Smooth muscle cell (in vitro differentiated cells): Measurements from ENCODE around the gene HSPA2. TPM values are rescaled to one million over a fixed set of nuclear protein-coding genes. Genes with fewer than 3 reads are reported as not detected.

Source experiments
- DNase-seq: peaks from one replicate; lab custom pipeline; 2025; ENCODE audit not compliant: unreplicated experiment; lab: John Stamatoyannopoulos, UW
- H2AFZ ChIP-seq: fragments of 200-600 bp; sonication (generic); 2 replicates; pipeline ENCODE4 v1.6.0; 2016; ENCODE audit warnings: antibody characterized with exemption, low read depth, mild to moderate bottlenecking
- H3F3A ChIP-seq: fragments of 200-600 bp; sonication (generic); 2 replicates; pipeline ENCODE4 v1.6.0; 2017; ENCODE audit warnings: antibody characterized with exemption, low read depth
- H3K27ac ChIP-seq: fragments of 200-600 bp; sonication (generic); 2 replicates; pipeline ENCODE4 v1.5.1; 2016; ENCODE audit warnings: low read depth, mild to moderate bottlenecking
- H3K27me3 ChIP-seq: fragments of 200-600 bp; sonication (generic); 2 replicates; pipeline ENCODE4 v1.6.1; 2016; ENCODE audit warnings: low read depth, mild to moderate bottlenecking
- H3K36me3 ChIP-seq: fragments of 200-600 bp; sonication (generic); 2 replicates; pipeline ENCODE4 v1.5.1; 2016; ENCODE audit warnings: low read depth
- H3K4me1 ChIP-seq: fragments of 200-600 bp; sonication (generic); 2 replicates; pipeline ENCODE4 v1.5.1; 2016; ENCODE audit warnings: low read depth
- H3K4me2 ChIP-seq: fragments of 200-600 bp; sonication (generic); 2 replicates; pipeline ENCODE4 v1.6.0; 2016; ENCODE audit warnings: mild to moderate bottlenecking
- H3K4me3 ChIP-seq: fragments of 200-600 bp; sonication (generic); 2 replicates; pipeline ENCODE4 v1.5.1; 2016; ENCODE audit warnings: mild to moderate bottlenecking
- H3K79me2 ChIP-seq: fragments of 200-600 bp; sonication (generic); 2 replicates; pipeline ENCODE4 v1.6.0; 2016; ENCODE audit warnings: low read depth, mild to moderate bottlenecking
- H3K9ac ChIP-seq: fragments of 200-600 bp; sonication (generic); 2 replicates; pipeline ENCODE4 v1.6.0; 2016; ENCODE audit warnings: low read depth
- H3K9me3 ChIP-seq: fragments of 200-600 bp; sonication (generic); replicated peaks from 2 replicates; pipeline ENCODE4 v1.5.1; 2016; ENCODE audit warnings: low read depth
- H4K20me1 ChIP-seq: fragments of 200-600 bp; sonication (generic); 2 replicates; pipeline ENCODE4 v1.6.0; 2016; ENCODE audit warnings: low read depth
- CTCF ChIP-seq: fragments of 200-600 bp; sonication (generic); IDR thresholded peaks from 2 replicates; pipeline ENCODE4 v1.5.1; 2017; ENCODE audit warnings: borderline replicate concordance, mild to moderate bottlenecking, antibody characterized with exemption; ENCODE audit not compliant: insufficient read depth, poor library complexity, severe bottlenecking
- WGBS: methylation state at CpG from one replicate; pipeline ENCODE4 v1.1.7; 2016; ENCODE audit warnings: low lambda C conversion rate; 5-methylcytosine and 5-hydroxymethylcytosine counted together
- polyA plus RNA-seq: library from polyadenylated mRNA; unstranded; fragments of >200 nt; fragmentation: Nextera tagmentation; extraction: Ambion mirVana; gene quantifications from 2 replicates; pipeline ENCODE4 v1.2.1, GENCODE V29; 2016
- total RNA-seq: library from RNA; depleted of rRNA; stranded (reverse); fragments of >200 nt; gene quantifications from 2 replicates; pipeline ENCODE4 v1.2.3, GENCODE V29; 2014

HSPA2 gene
- total and polyA plus RNA-seq, 2 experiments from 2014 or later: 3.4 to 5.2 TPM

GRCh38 chr14:64502456-64502855, 38.1 kb upstream of the HSPA2 start:
- Histone ChIP-seq H3K4me1 (peaks cover 29% of the 10 kb centered on the region), H3K36me3 (no peaks in the 10 kb centered on the region), H3K4me3 (peak overlapping the region; percentile 95), H4K20me1 (peaks cover 23% of the 10 kb centered on the region), H3K9me3 (no peaks in the 10 kb centered on the region), H3K27ac (peak overlapping the region; percentile 100), H3K79me2 (peaks cover 64% of the 10 kb centered on the region), H3F3A (peaks cover 18% of the 10 kb centered on the region), H3K9ac (peak overlapping the region; percentile 99), H3K4me2 (peak overlapping the region; percentile 85), H3K27me3 (no peaks in the 10 kb centered on the region), H2AFZ (no peak overlapping the region)
- 61% methylated on average over 6 of the region's 6 CpGs for WGBS
- DNase-seq: no peak
- TF ChIP-seq CTCF: no peak

GRCh38 chr14:64502887-64503433, 37.6 kb upstream of the HSPA2 start:
- H3K4me1 ChIP-seq: peaks cover 34% of the 10 kb centered on the region
- DNase-seq: no peak
- peak overlapping the region; percentile 85 for H3K4me2 ChIP-seq
- H4K20me1 ChIP-seq: peaks cover 28% of the 10 kb centered on the region
- H3K9ac ChIP-seq: peak overlapping the region; percentile 99
- TF ChIP-seq CTCF: no peak
- H3K36me3 ChIP-seq: no peaks in the 10 kb centered on the region
- H3K79me2 ChIP-seq: peaks cover 64% of the 10 kb centered on the region
- peak overlapping the region; percentile 100 for H3K27ac ChIP-seq
- H2AFZ ChIP-seq: peak overlapping the region; percentile 14
- WGBS: 4% methylated on average over 29 of the region's 29 CpGs
- H3K27me3 ChIP-seq: no peaks in the 10 kb centered on the region
- H3F3A ChIP-seq: peaks cover 19% of the 10 kb centered on the region
- H3K4me3 ChIP-seq: peak overlapping the region; percentile 95
- no peaks in the 10 kb centered on the region for H3K9me3 ChIP-seq

- Histone ChIP-seq H3K36me3 (no peaks in the 10 kb centered on the region), H3K4me3 (peak within 1 kb of the TSS; percentile 95), H3K4me2 (peak within 1 kb of the TSS; percentile 85), H3K27me3 (no peaks in the 10 kb centered on the region), H3K4me1 (peaks cover 40% of the 10 kb centered on the region), H3K79me2 (peaks cover 65% of the 10 kb centered on the region), H4K20me1 (peaks cover 35% of the 10 kb centered on the region), H3K9ac (peak within 1 kb of the TSS; percentile 99), H3K9me3 (no peaks in the 10 kb centered on the region), H3K27ac (peak within 1 kb of the TSS; percentile 100), H3F3A (peaks cover 19% of the 10 kb centered on the region), H2AFZ (peak within 1 kb of the TSS; percentile 81)
- WGBS: 2% methylated on average over 57 of the region's 87 CpGs
- TF ChIP-seq CTCF: no peak
- peak; percentile 93 for DNase-seq
These were observed 36.9 kb upstream of the HSPA2 start, which contains the start of gene ZBTB25 for GRCh38 chr14:64503434-64504309. ZBTB25 (minus strand) TSS chr14:64503838; CDS start chr14:64490533, 13,305 bp downstream.
